ENCODE data around the gene SNX1.
"Not testable (repeated sequence)": the region's sequence is repeated elsewhere in the genome, so short reads cannot be mapped to it uniquely, and the experiment has no call there.

Gene SNX1

GRCh38 chr15:64099379-64099778, 3.6 kb downstream of the SNX1 start:
- TF ChIP-seq ZFX (IDR thresholded peaks at IDR 0.05; ENCODE audit: borderline replicate concordance) (no peak), CTCF (IDR thresholded peaks at IDR 0.05) (no peak)
- H3K27ac ChIP-seq: no peak overlapping the region

GRCh38 chr15:64100958-64101357, 5.2 kb downstream of the SNX1 start:
- TF ChIP-seq CTCF (IDR thresholded peaks at IDR 0.05) (no peak), ZFX (IDR thresholded peaks at IDR 0.05; ENCODE audit: borderline replicate concordance) (no peak)
- H3K27ac ChIP-seq: no peak overlapping the region

GRCh38 chr15:64102497-64102896, 6.7 kb downstream of the SNX1 start:
- H3K27ac ChIP-seq: no peak overlapping the region
- TF ChIP-seq ZFX (IDR thresholded peaks at IDR 0.05; ENCODE audit: borderline replicate concordance) (no peak), CTCF (IDR thresholded peaks at IDR 0.05) (no peak)

- H3K27ac ChIP-seq: no peak overlapping the region
- TF ChIP-seq ZFX (IDR thresholded peaks at IDR 0.05; ENCODE audit: borderline replicate concordance) (no peak), CTCF (IDR thresholded peaks at IDR 0.05) (no peak)
These were observed 9.4 kb downstream of the SNX1 start for GRCh38 chr15:64105113-64105704.

- no peak overlapping the region for H3K27ac ChIP-seq
- no peak for TF ChIP-seq ZFX (IDR thresholded peaks at IDR 0.05; ENCODE audit: borderline replicate concordance)
- no peak for TF ChIP-seq CTCF (IDR thresholded peaks at IDR 0.05)
These were observed 11.6 kb downstream of the SNX1 start for GRCh38 chr15:64107337-64107736.

GRCh38 chr15:64110108-64110701, 14.4 kb downstream of the SNX1 start:
- not testable (repeated sequence) for H3K27ac ChIP-seq

GRCh38 chr15:64110950-64111678, 15.3 kb downstream of the SNX1 start:
- no peak overlapping the region for H3K27ac ChIP-seq
- TF ChIP-seq ZFX (IDR thresholded peaks at IDR 0.05; ENCODE audit: borderline replicate concordance) (no peak), CTCF (IDR thresholded peaks at IDR 0.05) (no peak)

All from 22Rv1 (cell line).